NOMO-1 (cell line): ENCODE measurements around the gene ISG20.

Experiments used
- DNase-seq, 2 experiments: peaks; one replicate each; lab custom pipeline; 2025; ENCODE audit not compliant: unreplicated experiment in 2 of 2; lab: John Stamatoyannopoulos, UW

ISG20 gene

DNA sequence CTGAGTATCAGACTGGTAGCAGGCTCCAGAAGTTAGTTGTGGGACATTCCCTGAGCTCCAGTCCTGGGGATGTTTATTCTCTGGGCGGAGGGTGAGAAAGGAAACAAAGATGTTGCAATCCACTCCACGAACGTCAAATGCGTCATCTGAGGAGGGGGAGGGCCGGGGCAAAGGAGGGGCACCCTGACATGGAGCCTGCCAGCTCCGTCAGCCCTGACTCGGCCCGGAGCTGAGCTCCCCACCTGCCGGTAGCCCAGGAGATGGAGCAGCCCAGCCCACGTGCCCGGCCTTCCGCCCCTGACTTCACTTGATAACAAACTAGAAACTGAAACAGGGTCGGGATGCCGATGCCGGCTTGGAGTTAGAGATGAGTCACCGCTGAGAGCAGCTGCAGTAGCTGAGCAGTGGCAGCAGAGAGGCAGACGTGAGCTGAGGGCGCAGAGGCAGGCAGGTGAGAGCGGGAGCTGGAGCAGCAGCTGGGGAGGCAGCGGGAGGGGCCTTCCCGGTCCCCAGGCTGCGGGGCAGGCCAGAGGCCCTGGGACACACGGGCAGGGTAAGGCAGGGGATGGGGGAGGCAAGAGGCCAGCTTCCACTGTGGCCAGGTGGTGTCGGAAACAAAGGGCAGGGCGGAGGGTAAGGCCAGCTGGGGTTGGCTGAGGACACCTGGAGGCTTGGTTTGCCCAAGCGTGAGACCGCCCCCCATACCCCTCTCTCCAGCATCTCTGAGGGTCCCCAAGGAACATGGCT lies at the start of gene ISG20:
TSS of gene ISG20 (plus strand) at position 391 of the 747 bp plus-strand sequence. CDS start at position 742, 351 bp downstream.
- peak; percentile 92 to 94 for DNase-seq

DNA sequence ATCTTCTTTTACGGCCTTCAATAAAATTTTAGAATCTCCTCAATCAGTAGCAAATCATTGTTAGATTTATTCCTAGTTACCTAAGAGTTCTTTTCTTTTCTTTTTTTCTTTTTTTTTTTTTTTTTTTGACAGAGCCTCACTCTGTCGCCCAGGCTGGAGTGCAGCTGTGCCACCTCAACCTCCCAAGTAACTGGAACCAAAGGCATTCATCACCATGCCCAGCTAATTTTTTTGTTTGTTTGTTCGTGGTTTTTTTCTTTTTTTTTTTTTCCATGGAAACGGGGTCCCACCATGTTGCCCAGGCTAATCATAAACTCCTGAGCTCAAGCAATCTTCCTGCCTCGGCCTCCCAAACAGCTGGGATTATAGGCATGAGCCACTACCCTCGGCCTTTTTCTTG lies 48.1 kb upstream of the ISG20 start:
- no peak for DNase-seq

DNA sequence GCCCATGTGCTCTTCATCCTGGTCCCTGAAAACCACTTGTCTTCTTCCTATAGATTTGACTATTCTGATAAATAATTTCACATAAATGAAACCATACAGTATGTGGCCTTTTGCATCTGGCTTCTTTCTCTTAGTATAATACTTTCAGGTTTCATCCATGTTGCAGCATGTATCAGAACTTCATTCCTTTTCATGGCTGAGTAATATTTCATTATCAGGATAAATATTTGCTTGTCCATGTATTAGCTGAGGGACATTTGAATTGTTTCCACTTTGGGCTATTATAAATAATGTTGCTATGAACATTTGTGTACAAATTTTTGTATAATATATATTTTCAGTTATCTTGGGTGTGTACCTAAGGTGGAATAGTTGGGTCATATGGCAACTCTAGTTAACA lies 47.4 kb upstream of the ISG20 start:
- DNase-seq, result no peak

DNA sequence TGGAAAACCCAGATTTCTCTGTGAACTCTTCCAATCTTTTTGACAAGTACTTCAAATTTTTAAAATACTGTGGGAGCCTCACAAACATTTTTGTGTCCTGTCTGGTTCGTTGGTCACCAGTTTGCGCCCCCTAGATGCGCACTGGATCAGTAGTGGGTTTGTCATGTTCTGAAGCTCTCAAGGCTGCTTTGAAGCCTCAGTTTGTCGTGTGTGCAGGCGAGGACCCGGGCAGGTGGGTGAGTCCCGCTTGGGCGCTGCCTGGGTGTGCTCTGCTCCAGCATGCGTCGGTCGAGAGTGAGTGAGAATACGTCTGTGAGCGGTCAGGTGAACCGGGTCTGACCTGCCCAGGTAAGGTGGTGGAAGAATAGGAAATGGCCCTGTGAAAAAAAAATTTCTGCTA lies 34.9 kb upstream of the ISG20 start:
- DNase-seq, result no peak

DNA sequence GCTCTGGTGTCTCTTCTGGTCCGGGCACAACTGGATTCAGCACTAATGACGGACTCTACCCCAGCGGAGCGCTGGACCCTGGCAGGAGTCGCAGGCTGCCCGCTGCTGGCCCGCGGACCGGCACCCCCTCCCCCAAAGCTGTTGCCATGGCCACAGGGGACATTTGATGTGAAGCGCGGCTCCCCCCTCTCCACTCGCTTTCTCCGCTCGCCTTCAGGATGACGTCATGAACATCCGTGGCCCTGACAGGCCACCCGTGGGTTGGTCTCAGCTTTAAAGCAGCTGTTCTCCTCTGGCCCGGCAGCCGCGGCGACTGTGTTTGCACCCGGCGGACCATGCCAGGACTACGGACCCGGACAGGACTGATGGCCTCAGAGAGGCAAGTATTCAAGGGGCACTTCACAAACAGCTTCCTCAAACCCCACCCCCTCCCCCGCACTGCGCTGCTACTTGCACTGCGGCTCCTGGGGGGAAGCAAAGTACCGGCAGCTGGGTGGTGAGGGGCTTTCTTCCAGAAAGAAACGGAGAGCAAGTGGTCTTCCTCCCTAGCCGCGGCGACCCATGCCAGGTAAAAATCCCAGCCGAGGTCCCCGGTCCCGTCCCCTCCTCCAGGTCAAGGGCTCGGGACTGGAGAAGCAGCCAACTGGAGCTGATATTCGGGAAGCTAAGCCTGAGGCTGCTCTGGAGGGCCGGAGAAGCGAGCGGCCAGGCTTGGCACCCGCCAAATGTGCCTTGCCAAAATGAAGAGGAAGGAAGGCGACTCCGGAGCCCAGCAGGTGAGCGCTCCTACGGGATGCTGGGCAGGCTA lies 34.2 kb upstream of the ISG20 start:
- no peak for DNase-seq

DNA sequence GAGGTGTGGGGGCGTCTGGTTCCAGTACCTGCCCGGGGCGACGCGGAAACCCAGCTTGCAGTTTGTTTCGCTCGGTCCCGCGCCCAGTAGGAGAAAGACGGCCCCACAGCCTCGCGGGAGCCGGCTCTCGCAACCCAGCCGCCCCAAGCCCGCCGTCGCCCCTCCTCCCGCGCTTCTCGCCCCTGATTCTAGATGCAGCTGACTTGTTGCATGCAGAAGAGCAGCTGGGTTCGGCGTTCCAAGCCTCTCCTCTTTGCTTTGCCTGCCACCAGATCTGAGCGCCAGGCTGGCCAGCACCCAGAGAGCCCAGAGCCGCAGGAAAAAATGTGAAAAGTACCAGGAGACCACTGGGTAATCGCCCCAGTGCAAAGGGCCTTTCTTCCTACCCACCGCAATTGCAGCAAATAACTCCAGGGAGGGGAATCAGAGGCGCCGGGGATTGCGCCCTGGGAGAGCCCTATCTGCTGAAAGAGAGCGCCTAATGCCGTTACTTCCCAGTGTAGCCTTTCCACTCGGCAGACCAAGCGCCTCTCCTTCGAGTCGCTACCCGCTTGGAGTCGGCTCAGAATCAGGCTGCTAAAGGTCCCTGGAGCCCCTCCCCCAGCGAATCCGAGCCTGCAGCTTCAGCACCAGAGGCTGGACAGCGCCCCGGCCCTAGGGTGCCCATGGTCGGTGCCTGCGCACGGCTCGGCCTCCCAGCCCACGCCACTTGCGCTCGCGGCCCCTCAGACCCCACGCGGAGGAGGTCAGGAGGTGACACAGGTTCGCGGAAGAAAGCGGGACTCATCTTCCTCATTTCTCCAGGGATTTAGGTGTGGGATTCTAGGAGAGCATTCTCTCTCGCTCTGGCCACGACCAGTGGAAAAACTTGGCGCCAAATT lies 33.4 kb upstream of the ISG20 start:
- DNase-seq, result peak in 1 of 2 experiments; percentile 1

DNA sequence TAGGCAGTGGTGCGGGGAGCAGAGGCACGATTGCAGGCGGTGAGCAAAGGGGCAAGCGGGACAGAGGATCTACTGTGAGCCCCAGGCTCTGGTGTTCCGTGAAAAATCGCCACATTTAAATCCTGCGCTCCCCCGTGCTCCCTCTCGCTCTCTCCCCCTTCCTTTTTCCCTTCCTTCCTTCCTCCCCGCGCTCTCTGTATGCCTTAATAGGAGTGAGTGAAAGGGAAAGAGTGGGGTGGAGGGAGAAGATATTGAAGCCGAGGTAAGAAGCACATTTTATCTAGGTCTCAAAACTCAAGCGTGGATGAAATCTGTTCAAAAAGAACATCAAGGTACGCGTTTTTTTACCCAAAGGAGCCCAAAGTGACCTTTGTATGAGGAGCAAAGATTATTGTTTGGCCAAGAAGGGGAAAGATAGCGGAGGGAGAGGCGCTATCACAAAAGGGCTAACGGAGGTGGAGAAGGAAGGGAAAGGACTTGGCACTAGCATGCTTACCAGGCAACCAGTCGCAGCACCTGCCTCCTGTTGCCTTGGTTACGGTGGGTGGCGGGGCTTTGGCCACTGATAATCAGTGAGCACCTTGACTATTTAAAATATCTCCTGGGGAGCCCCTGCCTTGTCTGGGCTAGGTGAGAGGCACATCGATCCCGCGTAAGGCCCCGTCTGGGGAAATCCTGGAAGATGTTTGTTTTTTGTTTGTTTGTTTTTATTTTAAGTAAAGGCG lies 32.6 kb upstream of the ISG20 start:
- no peak for DNase-seq

DNA sequence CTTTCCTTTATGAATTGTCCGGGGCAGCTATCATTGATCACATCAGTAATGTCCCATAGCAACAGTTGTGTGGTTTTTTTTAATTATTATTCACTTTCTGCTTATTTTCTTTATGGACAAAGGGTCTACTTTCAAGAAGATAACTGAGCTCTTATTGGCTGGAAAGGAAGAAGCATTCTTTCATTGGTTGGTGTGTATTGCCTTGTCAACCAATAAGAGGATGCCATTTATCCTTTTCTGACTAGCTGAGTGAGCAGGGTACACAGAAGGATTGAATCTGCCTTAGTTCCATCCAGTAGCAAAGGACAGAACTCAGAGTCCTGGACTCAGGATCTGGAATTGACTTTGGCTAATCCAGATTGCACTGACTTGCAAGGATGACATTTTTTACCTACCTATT lies 30.9 kb upstream of the ISG20 start:
- DNase-seq, result no peak

DNA sequence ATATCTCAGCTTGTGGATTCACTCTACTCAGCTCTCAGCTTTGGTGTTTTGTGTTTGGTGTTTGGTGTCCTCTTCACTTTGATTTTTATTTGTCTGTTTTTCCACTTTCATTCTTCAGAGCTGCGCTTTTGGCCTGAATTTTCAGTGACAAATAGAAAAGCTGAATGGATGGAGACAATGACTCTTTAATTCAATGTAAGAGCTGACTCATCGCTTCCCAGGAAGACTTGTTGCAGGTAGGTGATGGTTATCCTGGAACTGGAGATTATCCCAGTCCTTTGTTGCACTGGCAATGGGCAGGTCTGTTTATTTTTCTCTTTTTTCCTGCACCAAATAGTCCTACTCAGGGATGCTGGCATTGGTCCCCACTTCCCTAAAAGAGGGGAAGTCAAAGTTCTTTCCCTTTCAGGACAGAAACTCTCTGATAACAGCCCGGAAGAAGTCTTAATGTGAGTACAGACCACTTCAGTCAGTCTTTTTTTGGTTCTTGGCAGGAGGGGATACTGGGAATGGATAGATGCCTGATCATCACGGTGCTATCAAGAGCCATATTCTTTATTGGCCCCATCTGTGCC lies 30.1 kb upstream of the ISG20 start:
- no peak for DNase-seq

DNA sequence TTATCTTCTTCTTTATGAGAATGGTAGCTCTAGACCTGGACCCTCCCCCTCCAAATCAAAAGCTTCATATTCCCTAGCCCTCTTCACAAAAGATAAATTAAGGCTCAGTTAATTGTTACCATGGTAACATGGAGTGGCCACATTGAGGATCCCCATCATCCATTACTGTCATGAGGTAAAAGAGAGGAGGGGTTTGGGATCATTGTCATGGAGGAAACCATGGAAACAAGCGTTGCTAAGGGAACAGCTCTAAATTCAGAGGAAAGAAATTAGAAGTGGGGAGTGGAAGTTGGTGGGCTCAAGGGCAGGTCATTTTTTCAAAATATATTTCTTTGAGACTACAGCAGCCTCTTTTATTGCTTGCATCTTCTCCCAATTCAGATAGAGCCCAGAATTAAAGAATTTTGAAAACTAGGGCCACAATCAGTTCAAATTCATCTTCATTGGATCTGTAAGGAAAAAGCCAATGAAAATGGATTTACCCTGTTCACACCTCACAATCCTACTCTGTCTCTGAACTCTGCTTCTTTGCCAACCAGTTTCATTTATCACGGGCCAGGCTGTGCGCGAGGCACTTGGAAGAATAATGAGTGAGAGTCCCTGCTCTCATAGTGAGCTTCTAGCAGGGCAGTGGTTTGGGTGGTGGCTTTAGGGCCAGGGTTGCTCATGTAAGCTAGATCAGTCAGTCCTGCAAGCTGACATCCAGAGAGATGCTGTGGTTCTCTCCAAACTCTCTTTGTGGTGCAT lies 29.3 kb upstream of the ISG20 start:
- no peak for DNase-seq

DNA sequence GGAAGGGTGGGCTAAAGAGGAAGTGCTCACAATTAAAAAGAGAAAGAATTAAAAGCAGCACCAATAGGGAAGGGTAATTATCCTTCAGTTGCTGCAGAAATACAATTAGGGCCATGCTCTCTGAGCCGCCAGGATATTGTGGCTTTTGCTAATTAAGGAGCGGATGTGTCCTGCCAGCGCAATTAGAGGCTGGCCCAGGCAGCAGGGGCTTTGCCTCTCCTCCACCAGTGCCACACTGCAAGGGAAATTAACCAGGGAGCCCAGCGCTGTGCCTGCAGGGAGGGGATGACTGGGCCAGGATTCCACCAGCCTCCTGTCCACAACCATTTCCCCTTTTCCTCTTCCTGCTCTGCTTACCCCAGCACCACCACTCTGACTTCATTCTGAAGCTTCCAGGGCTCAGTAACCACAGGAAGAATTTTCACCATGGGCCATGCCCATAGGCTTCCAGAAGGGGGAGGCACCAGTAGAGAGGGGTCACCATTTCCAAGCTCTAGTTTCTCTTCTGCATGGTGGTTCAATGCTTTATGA lies 28.1 kb upstream of the ISG20 start:
- DNase-seq, result peak; percentile 89 to 94

DNA sequence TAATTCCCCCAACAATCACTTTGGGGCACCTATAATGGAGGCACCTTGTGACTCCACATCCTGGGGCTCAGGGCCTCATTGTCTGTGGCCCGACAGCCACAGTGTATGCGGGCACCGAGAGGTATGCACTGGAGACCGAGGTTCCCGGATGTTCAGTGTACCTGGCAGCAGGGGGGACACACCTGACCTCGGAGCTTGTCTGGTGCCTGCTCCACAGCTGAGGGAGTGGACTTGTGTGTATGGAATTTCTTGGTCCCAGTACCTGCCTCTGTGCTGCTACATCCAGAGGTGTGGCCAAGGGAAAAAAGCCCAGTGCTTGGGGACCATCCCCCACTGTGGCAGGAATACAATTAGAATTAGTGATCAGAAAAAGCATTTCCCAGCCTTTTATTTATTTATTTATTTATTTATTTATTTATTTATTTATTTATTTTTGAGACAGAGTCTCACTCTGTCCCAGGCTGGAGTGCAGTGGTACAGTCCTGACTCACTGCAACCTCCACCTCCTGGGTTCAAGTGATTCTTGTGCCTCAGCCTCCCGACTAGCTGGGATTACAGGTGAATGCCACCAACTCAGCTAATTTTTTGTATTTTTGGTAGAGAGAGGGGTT lies 26.5 kb upstream of the ISG20 start:
- no peak for DNase-seq

DNA sequence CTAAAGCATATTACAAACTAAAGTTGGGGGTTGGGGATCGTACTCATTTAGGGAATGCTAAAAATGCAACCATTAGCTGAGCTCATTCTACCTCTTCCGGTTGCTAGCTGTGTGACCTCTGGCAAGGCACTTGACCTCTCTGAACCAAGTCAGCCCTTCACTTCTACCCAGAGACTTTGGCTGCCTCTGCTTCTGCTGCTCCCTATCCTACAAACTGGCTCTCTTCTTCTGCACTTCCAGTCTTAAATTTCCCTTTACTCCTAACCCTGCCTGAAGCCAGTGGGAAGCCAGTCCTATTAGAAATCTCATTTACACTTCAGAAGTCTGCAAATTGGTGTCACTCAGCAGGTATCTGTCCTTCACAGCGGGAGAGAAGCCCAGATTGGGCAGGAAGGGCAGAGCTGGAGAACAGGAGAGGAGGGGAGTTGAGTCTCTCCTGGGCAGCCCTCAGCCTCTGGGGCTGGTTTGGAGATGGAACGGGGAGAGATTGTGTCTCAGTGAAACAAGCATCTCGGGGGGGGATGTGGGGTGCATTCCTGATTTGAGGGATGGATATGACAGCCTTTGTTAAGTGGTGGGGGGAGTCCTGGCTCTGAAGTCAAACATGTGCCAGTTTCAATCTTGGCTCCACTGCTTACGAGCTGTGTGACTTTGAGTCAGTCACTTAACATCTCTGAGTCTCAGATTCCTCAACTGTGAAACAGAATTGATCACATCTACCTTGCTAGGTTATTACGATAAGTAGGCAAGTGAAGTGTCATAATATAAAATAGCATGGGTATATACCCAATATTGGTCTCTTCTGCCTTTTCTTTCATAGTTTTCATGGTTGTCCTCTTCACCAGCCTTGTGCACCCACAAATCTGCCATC lies 25.5 kb upstream of the ISG20 start:
- DNase-seq, result no peak

DNA sequence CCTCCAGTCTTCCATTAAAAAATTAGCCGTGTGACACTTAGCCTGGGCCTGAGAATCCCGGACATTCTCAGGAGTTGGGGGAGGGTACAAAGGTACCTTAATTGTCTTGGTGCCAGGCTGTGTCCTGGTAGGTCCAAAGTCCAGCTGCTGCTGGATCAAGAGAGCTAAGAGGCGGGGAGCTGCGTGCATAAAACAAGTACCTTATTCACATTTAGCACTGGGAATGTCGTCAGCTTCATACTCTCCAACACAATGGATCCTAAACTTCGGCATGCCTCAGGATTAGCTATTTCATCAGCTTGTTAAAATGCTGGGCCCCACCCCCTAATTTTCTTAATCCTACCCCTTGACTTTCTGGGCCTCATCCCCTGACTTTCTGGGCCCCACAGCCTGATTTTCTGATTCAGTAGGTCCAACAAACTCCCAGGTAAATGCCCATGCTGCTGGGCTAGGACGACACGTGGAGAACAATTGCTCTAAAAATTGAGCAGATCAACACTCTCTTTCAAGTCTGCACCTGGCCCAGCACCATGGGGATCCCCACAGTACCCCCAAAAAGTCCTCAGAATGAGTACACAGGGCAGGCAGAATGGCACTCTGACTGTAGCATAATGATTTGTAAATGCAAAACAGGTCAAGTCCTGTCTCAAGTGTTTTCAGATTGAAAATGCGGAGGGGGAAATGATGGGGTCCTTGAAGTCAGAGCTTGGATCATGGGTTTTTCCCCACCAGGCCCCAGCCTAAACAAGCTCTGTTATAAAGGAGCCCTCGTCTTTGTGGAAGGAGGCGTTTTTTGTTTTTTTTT lies 23.3 kb upstream of the ISG20 start:
- DNase-seq, result no peak

DNA sequence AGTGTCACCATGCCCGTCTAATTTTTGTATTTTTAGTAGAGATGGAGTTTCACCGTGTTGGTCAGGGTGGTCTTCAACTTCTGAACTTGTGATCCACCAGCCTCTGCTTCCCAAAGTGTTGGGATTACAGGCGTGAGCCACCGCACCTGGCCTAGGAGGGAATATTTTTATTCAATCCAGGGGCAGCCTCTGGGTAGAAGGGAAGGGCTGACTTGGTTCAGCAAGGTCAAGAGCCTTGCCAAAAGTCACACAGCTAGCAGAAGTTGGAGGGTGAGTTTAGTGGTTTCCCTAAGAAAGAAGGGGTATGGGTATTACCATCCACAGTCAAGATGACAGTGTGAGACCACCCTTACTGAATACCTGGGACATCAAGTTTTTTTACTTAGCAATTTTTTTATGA lies 22.6 kb upstream of the ISG20 start:
- no peak for DNase-seq

DNA sequence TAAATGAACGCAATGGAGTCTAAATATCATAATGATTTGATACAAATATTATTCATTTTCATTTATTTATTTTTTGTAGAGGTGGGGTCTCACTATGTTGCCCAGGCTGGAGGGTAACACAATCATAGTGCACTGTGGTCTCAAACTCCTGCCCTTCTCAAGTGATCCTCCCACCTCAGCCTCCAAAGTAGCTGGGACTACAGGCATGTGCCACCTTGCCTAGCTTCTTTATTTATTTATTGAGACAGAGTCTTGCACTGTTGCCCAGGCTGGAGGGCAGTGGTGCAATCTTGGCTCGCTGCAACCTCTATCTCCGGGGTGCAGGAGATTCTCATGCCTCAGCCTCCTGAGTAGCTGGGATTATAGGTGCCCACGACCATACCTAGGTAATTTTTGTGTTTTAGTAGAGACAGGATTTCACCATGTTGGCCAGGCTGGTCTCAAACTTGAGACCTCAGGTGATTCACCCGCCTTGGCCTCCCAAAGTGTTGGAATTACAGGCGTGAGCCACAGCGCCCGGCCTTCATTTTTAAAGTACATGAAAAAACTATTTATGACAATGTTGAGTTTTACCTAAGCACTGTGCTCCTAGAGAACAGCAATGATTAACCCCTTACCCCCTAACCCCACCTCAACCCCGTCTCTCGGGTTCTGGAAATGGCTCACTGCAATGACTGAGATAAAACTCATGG lies 21.6 kb upstream of the ISG20 start:
- no peak for DNase-seq
